ENCODE measurements around the gene ZDHHC4.

GRCh38 chr7:6575281-6576023 is 1.8 kb upstream of the ZDHHC4 start:
- TF ChIP-seq EZH2 (IDR thresholded peaks at IDR 0.05; ENCODE audit: low read depth) (no peak), CTCF (conservative IDR thresholded peaks at IDR 0.05) (no peak)
